K562 (cell line): ENCODE results near the gene SH3YL1. TPM values are rescaled to one million over a fixed set of nuclear protein-coding genes. Genes with fewer than 3 reads are reported as not detected.

ENCODE experiments used
- ATAC-seq: fragments of 200-7000 bp; cut with Tn5 transposase; 3 replicates; pipeline ENCODE4 v1.9.1; 2020; ENCODE audit warnings: moderate library complexity
- BruUV-seq: library from RNA; stranded (reverse); fragments of 400-500 nt; replicated peaks from 2 replicates; lab custom pipeline; 2021; lab: Mats Ljungman, UMichigan
- CTCF ChIA-PET: fragments of 300-600 bp; formaldehyde crosslinking; extraction: SDS; loops from one replicate; lab custom pipeline; 2021; ENCODE audit warnings: low intra/inter-chr PET ratio; lab: Yijun Ruan, JAX
- POLR2A ChIA-PET: fragments of 300-600, 350-650 bp; sonication (Branson Sonifier 250); formaldehyde crosslinking; extraction: SDS; loops from one replicate; lab custom pipeline; 2021; ENCODE audit warnings: antibody characterized with exemption, inconsistent platforms; lab: Yijun Ruan, JAX
- DNase-seq, 4 experiments: peaks; one replicate each; pipeline versions ENCODE4 v3.0.0 to v3.0.0-alpha.2; 2011 to 2018; ENCODE audit warnings: low spot score in 3 of 4, mixed read lengths in 3 of 4; ENCODE audit errors: extremely low read depth in 1 of 4
- FAIRE-seq: peaks from 2 replicates; lab custom pipeline; 2011; peaks lifted over from hg19 to GRCh38; lab: Jason Lieb, UNC
- H2AFZ ChIP-seq: 2 replicates; pipeline ENCODE4 v1.6.0; 2011; ENCODE audit warnings: low read depth, low read length, control low read depth, inconsistent platforms
- H3K27ac ChIP-seq: fragments of 200-600 bp; 3 replicates; pipeline ENCODE4 v1.8.0; 2011; ENCODE audit warnings: low read depth, mild to moderate bottlenecking, control low read depth, inconsistent platforms, low read length, moderate library complexity, mixed read lengths; ENCODE audit errors: extremely low read depth
- H3K27me3 ChIP-seq, 2 experiments: fragments of 300-600 bp in 1 of 2; 2 replicates in 1 of 2; 3 replicates in 1 of 2; pipeline versions ENCODE4 v1.6.0 to v1.8.0; 2011; ENCODE audit warnings: inconsistent platforms in 2 of 2, low read length in 2 of 2, mild to moderate bottlenecking in 1 of 2, mixed read lengths in 1 of 2, moderate library complexity in 1 of 2; ENCODE audit not compliant: control insufficient read depth in 2 of 2, insufficient read depth in 2 of 2
- H3K36me3 ChIP-seq: fragments of 300-600 bp; 3 replicates; pipeline ENCODE4 v1.8.0; 2011; ENCODE audit warnings: mild to moderate bottlenecking, low read length, inconsistent platforms; ENCODE audit not compliant: control insufficient read depth, insufficient read depth
- H3K4me1 ChIP-seq, 2 experiments: fragments of 200-600 bp in 1 of 2; replicated peaks in 1 of 2; 2 replicates in 1 of 2; 3 replicates in 1 of 2; pipeline versions ENCODE4 v1.5.1 to v1.8.0; 2011; ENCODE audit warnings: inconsistent platforms in 2 of 2, low read length in 2 of 2, mild to moderate bottlenecking in 1 of 2, mixed read lengths in 1 of 2, moderate library complexity in 1 of 2; ENCODE audit not compliant: control insufficient read depth in 2 of 2, insufficient read depth in 2 of 2
- H3K4me2 ChIP-seq: 2 replicates; pipeline ENCODE4 v1.6.1; 2011; ENCODE audit warnings: low read length, control low read depth, inconsistent platforms, mixed read lengths; ENCODE audit not compliant: insufficient read depth
- H3K4me3 ChIP-seq: fragments of 200-600 bp; sonication (generic), shearing (Covaris generic); 2 replicates; pipeline ENCODE4 v1.5.1; 2016; ENCODE audit warnings: control low read depth, inconsistent platforms
- H3K79me2 ChIP-seq: fragments of 200-600 bp; 3 replicates; pipeline ENCODE4 v1.8.0; 2011; ENCODE audit warnings: low read length, inconsistent platforms; ENCODE audit not compliant: control insufficient read depth, insufficient read depth
- H3K9ac ChIP-seq, 2 experiments: 2 replicates each; pipeline versions ENCODE4 v1.6.0 to v1.6.1; 2011; ENCODE audit warnings: low read depth in 2 of 2, low read length in 2 of 2, control low read depth in 1 of 2, inconsistent platforms in 1 of 2, mild to moderate bottlenecking in 1 of 2, mixed read lengths in 1 of 2; ENCODE audit not compliant: insufficient read depth in 1 of 2
- H3K9me1 ChIP-seq: one replicate; pipeline ENCODE4 v1.6.0; 2011; ENCODE audit warnings: inconsistent platforms, mild to moderate bottlenecking, low read length, moderate library complexity; ENCODE audit not compliant: control insufficient read depth, insufficient read depth
- H3K9me3 ChIP-seq: replicated peaks from 2 replicates; pipeline ENCODE4 v1.5.1; 2011; ENCODE audit warnings: low read depth, low read length, inconsistent platforms; ENCODE audit not compliant: control insufficient read depth, insufficient read depth
- H4K20me1 ChIP-seq: replicated peaks from 2 replicates; pipeline ENCODE4 v1.6.1; 2011; ENCODE audit warnings: low read length, inconsistent platforms, mixed read lengths; ENCODE audit not compliant: control insufficient read depth, insufficient read depth
- ADNP ChIP-seq: fragments of 200-800 bp; sonication (Bioruptor generic); IDR thresholded peaks from 2 replicates; pipeline ENCODE4 v1.6.1; 2016; ENCODE audit warnings: missing genetic modification characterization, missing compliant biosample characterization
- ASH1L ChIP-seq: fragments of 450-650 bp; IDR thresholded peaks from 2 replicates; pipeline ENCODE4 v1.6.1; 2018; ENCODE audit warnings: borderline replicate concordance, mild to moderate bottlenecking, low read depth; ENCODE audit not compliant: partially characterized antibody
- CXXC5 ChIP-seq: fragments of 250-450 bp; sonication (Bioruptor Pico); IDR thresholded peaks from 2 replicates; pipeline ENCODE4 v1.8.0; 2022; ENCODE audit warnings: inconsistent platforms, mild to moderate bottlenecking, moderate library complexity
- E2F3 ChIP-seq: fragments of 250-450 bp; sonication (Bioruptor Pico); IDR thresholded peaks from 2 replicates; pipeline ENCODE4 v1.4.0; 2020; ENCODE audit warnings: mild to moderate bottlenecking
- ELF1 ChIP-seq: fragments of 200-800 bp; sonication (Bioruptor generic); IDR thresholded peaks from 2 replicates; pipeline ENCODE4 v1.6.1; 2016; ENCODE audit warnings: missing genetic modification characterization, missing compliant biosample characterization
- ESRRB ChIP-seq: fragments of 250-450 bp; sonication (Bioruptor Pico); IDR thresholded peaks from 2 replicates; pipeline ENCODE4 v1.5.0; 2020; ENCODE audit warnings: mild to moderate bottlenecking, moderate library complexity, borderline replicate concordance
- GABPA ChIP-seq: fragments of 200-800 bp; sonication (Bioruptor generic); conservative IDR thresholded peaks from 2 replicates; pipeline ENCODE4 v1.6.1; 2016; ENCODE audit warnings: low read depth, missing genetic modification characterization, missing compliant biosample characterization
- GABPB2 ChIP-seq: fragments of 250-450 bp; sonication (Bioruptor Pico); conservative IDR thresholded peaks from 2 replicates; pipeline ENCODE4 v1.5.1; 2021; ENCODE audit warnings: mild to moderate bottlenecking
- MTF1 ChIP-seq: fragments of 250-450 bp; sonication (Bioruptor Pico); IDR thresholded peaks from 2 replicates; pipeline ENCODE4 v1.9.0; 2021; ENCODE audit warnings: moderate library complexity, mild to moderate bottlenecking, inconsistent platforms, borderline replicate concordance
- PHF21A ChIP-seq: fragments of 450-650 bp; IDR thresholded peaks from 2 replicates; pipeline ENCODE4 v1.6.1; 2017; ENCODE audit warnings: low read depth, borderline replicate concordance
- SMAD3 ChIP-seq: fragments of 450-650 bp; formaldehyde crosslinking; conservative IDR thresholded peaks from 2 replicates; pipeline ENCODE4 v1.4.0; 2020; ENCODE audit warnings: mild to moderate bottlenecking
- TCF3 ChIP-seq: sonication (generic); formaldehyde crosslinking; IDR thresholded peaks from 2 replicates; pipeline ENCODE4 v1.4.0; 2020; ENCODE audit warnings: mild to moderate bottlenecking, missing genetic modification reagents
- ZNF764 ChIP-seq: fragments of 250-450 bp; sonication (Bioruptor Pico); IDR thresholded peaks from 2 replicates; pipeline ENCODE4 v1.4.0; 2020; ENCODE audit warnings: low read depth, mild to moderate bottlenecking, moderate library complexity
- WGBS: fragments of 100-300 bp; shearing (Covaris generic); methylation state at CpG from one replicate; pipeline ENCODE4 v1.1.6; 2016; ENCODE audit warnings: low coverage, mixed read lengths; ENCODE audit not compliant: insufficient coverage; ENCODE audit errors: missing lambda C conversion rate; 5-methylcytosine and 5-hydroxymethylcytosine counted together
- in situ Hi-C: fragments of 300-500 bp; cut with MboI; formaldehyde crosslinking; loops from 4 replicates; pipeline ENCODE4 v1.15.0; 2018; ENCODE audit warnings: inconsistent platforms, mixed read lengths
- intact Hi-C: fragments of 100-400 bp; cut with micrococcal nuclease; formaldehyde crosslinking; loops from 2 replicates; pipeline ENCODE4 v1.14.2; 2022
- polyA plus RNA-seq, 8 experiments: library from polyadenylated mRNA; depleted of rRNA in 4 of 8; stranded (reverse) in 5 of 8; unstranded in 3 of 8; fragments of >200 nt; fragmentation: Nextera tagmentation in 2 of 8; fragmentation: Illumina TruSeq in 1 of 8; extraction: Ambion mirVana in 2 of 8; extraction: Trizol in 1 of 8; gene quantifications; 2 replicates each; pipeline versions ENCODE4 v1.2.1 to v1.2.3, GENCODE V29; 2011 to 2014; ENCODE audit warnings: inconsistent platforms in 1 of 8, missing spikeins in 1 of 8
- total RNA-seq, 7 experiments: library from RNA; depleted of rRNA in 6 of 7; stranded (reverse); fragments of >200 nt in 6 of 7; fragmentation: Illumina TruSeq in 2 of 7; extraction: Trizol in 2 of 7; gene quantifications; 2 replicates each; pipeline versions ENCODE4 v1.2.1 to v1.2.3, GENCODE V29; 2011 to 2021; ENCODE audit warnings: low replicate concordance in 1 of 7
- TF ChIP-seq, protein P1 (sequence below): IDR thresholded peaks from 2 replicates; pipeline ENCODE4 v1.6.1; 2011; ENCODE audit not compliant: insufficient read length; ENCODE audit errors: extremely low read depth
- TF ChIP-seq, protein P2 (sequence below), 2 experiments: fragments of 450-650 bp in 1 of 2; sonication (generic) in 1 of 2; formaldehyde crosslinking in 1 of 2; IDR thresholded peaks in 1 of 2; conservative IDR thresholded peaks in 1 of 2; 2 replicates each; pipeline versions ENCODE4 v1.6.1 to v1.8.1; 2016 to 2023; ENCODE audit warnings: mild to moderate bottlenecking in 2 of 2, moderate library complexity in 2 of 2, inconsistent platforms in 1 of 2, missing genetic modification reagents in 1 of 2

Gene SH3YL1
- total and polyA plus RNA-seq, 9 of the 15 experiments (the other 6 are each of a cell fraction or from before 2014, with no cell fraction given), result 3.9 to 7.8 (median 5.3) TPM

DNA sequence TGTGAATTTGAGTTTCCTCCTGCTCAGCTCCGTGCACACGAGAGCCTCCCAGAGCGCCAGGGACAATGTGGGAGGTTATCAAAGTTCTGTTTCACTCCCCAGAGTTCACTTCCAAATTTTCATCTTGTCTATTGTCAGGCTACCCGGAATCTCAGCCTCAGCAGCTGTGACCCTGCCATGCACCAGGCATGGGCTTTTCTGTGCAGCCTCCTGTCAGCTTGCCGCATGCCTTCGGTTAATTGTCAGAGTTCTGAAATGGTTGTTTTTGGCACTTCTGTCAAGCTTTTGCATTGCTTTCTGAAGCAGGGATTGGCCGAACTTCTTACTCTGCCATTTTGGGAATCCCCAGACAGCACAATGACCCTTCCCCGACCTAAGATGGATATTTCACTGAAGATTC, 60.4 kb downstream of the SH3YL1 start:
- Histone ChIP-seq H3K27ac (no peak overlapping the region), H3K79me2 (no peaks in the 10 kb centered on the region), H3K27me3 (peaks cover 0 to 10% of the 10 kb centered on the region in 2 experiments; a peak in 3 of 5 replicates), H3K4me1 (no peaks in the 10 kb centered on the region), H3K4me3 (no peak overlapping the region), H3K4me2 (no peak overlapping the region), H3K9ac (no peak overlapping the region), H3K9me3 (0 out of 2 replicates have a peak, but pooled peaks cover 1% of the 10 kb centered on the region), H3K36me3 (no peaks in the 10 kb centered on the region), H3K9me1 (no peaks in the 10 kb centered on the region), H2AFZ (no peak overlapping the region), H4K20me1 (no peaks in the 10 kb centered on the region)
- TF ChIP-seq MTF1 (CRISPR knock-in tag), result no peak
- TF ChIP-seq, protein P1, sequence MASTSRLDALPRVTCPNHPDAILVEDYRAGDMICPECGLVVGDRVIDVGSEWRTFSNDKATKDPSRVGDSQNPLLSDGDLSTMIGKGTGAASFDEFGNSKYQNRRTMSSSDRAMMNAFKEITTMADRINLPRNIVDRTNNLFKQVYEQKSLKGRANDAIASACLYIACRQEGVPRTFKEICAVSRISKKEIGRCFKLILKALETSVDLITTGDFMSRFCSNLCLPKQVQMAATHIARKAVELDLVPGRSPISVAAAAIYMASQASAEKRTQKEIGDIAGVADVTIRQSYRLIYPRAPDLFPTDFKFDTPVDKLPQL, result no peak
- TF ChIP-seq ESRRB, result no peak
- TF ChIP-seq, protein P2, sequence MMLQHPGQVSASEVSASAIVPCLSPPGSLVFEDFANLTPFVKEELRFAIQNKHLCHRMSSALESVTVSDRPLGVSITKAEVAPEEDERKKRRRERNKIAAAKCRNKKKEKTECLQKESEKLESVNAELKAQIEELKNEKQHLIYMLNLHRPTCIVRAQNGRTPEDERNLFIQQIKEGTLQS (IDR thresholded peaks at IDR 0.05), result no peak
- TF ChIP-seq, protein P2 (CRISPR knock-in tag; conservative IDR thresholded peaks at IDR 0.05), result no peak
- TF ChIP-seq GABPA, result no peak
- TF ChIP-seq ELF1 (tag), result no peak
- no peak for TF ChIP-seq PHF21A
- no peak for TF ChIP-seq CXXC5 (CRISPR knock-in tag)
- no peak for TF ChIP-seq ASH1L
- no peak for TF ChIP-seq E2F3 (CRISPR knock-in tag)
- no peak for TF ChIP-seq ZNF764 (CRISPR knock-in tag)
- no peak for TF ChIP-seq TCF3 (CRISPR knock-in tag)
- no peak for TF ChIP-seq GABPB2 (CRISPR knock-in tag)
- no peak for TF ChIP-seq ADNP (tag)
- TF ChIP-seq SMAD3, result no peak
- 2% methylated on average over 8 of the region's 8 CpGs for whole genome bisulfite sequencing
- ChIA-PET POLR2A (no interaction called here), CTCF (no interaction called here)
- BruUV-seq, result no TSS peak
- FAIRE-seq (no peak), DNase-seq (no peak), ATAC-seq (no peak)
- intact Hi-C loops (no loop called here), in situ Hi-C loops (no loop called here)
